Activated CD4-positive, alpha-beta T cell treated with anti-CD3 and anti-CD28 coated beads, Interleukin-2, Interleukin-6, amounts not matched to agents 100 ng/mL and 50 ng/mL, durations not matched to agents 16 hours and 8 hours (primary cell): ENCODE data around the gene CENPX.
"Not testable (repeated sequence)": the region's sequence is repeated elsewhere in the genome, so short reads cannot be mapped to it uniquely, and the experiment has no call there.

Source experiments
- DNase-seq: peaks from one replicate; pipeline ENCODE4 v3.0.0-alpha.2; 2020

CENPX gene

DNA sequence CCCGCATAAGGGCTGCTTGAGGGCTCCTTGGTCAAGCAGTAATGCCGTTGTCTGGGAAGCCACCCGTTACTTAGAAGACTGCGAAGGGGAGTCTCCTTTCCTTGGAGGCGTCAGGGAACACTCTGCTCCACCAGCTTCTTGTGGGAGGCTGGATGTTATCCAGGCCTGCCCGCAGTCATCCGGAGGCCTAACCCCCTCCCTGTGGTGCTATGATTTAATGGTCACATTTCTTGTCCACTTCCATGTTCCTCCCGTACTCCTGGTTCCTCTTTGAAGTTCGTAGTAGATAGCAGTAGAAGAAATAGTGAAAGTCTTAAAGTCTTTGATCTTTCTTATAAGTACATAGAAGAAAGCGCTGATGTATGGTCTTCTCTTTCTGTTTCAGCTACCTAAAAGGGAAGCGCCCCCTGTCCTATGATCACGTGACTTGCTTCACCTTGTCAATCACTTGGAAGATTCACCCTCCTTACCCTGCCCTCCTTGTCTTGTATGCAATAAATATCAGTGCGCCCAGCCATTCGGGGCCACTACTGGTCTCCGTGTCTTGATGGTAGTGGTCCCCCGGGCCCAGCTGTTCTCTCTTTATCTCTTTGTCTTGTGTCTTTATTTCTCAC, 16.2 kb upstream of the CENPX start:
- DNase-seq: not testable (repeated sequence)

DNA sequence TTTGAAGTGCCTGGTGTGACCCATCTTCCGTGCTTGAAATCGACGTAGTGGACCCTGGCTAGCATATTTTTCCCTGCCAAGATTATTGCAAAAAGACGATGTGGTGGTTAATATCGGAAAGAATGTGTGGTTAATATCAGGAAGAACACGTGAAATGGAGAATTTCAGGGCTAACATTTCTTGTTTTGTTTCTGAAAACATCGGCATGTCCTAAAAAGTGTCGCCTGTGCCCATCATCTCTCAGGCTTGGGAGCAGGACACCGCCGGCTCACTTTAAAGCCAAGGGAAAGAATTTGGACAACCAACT, 15.2 kb upstream of the CENPX start:
- no peak for DNase-seq

DNA sequence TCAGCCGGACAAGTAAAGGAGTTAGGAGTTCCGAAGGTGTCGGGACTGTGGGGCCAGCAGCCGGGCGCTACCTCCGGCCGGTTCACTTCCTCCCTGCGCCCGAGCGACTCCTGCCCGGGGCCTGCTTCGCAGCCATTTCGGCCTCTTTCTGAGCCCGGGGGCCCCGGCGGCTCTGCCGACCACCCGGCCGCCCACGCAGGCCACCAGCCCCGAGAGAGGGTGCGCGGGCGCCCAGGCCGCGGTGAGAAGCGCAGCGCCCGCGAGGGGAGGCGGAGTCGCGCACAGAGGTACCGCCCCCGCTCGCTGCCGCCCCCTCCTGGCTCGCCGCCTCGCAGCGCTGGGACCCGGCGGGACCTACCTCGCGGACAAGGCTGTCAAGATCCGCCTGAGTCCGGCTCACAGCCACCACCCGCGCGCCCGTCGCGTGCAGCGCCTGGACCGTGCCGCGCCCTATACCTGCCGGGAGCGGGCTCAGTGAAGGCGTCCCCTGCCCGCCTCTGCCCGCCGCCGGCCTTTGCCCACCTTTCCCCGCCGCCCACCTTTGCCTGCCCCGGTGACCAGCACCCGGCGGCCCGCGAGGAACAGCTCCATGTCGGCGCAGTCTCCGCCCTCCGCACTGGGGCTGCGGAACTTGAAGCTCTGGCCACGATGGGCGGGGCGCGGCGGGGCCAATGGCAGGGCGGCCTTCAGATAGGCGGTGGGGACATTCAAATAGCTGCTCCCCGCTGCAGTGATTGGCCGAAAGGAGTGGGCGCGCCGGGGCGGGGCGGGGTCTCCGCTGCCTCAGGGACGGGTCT, 14.6 kb upstream of the CENPX start, which contains the start of gene DCXR:
Gene DCXR, minus strand, starts transcription at position 606 of the 797 bp plus-strand sequence. Its CDS starts 15 bp downstream, at position 591.
- peak; percentile 97 for DNase-seq

DNA sequence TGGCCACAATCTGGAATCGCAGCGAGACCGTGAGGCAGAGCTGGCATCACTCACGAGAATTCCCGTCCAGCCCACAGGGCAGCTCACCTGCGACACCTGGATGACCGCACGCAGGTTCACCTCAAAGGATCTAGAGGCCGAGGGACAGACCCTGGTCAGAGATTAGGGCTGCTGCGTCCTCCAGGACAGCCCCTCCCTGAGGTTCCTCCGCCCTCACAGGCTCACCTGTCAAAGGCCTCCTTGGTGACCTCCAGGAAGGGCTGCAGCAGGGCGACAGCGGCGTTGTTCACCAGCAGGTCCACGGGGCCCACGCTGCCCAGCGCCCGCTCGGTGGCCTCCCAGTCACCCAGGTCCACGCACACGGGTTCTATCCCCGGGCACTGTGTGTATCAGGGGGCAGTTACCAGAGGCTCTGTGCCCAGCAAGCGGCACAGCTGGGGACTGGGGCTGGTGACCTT, 14.0 kb upstream of the CENPX start:
- DNase-seq: no peak

DNA sequence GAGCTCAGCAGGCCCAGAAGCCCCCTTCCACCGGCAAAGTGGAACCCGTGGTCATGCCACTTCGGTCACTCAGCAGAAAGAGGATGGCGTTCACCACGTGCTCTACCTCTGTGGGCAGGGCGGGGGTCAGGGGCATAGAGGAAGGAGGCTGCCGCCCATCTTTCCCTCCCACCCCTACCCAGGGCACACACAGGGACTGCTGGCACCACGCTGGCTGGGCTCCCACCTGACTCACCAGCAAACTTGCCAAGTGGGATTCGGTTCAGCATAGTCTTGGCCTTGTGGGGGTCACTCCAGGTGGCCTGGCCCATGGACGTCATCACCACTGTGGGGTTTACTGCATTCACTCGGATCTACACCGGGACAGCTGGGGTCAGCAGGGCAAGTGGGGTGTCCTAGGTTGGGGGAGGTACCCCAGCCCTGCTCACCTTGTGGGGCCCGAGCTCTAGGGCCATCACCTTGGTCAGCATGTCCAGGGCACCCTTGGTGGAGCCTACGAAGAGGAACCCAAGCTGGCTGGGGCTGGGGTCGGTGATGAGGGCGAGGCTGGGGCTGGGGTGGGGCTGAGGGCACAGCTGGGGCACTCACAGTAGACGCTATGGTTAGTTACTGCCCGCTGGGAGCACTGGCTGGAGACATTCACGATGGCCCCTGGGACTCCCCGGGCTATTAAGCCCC, 13.4 kb upstream of the CENPX start:
- no peak for DNase-seq

DNA sequence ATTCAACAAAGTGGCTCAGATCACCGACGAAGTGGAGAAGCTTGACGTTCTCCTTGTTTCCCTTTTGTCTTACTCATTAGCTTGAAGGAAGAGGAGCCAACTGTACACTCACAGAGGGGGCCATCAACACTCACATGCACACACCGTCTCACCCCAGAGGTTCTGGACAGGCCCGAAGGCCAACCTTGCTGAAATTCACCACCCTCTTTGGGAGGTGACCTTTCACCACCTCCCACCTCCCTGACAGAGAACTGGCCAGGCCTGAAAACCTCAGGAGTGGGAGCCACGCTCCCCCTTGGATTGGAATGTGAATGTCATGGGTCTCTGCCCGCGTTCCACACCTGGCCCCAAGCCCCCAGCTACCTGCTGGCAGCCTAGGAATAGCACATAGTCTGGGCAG, 12.8 kb upstream of the CENPX start:
- no peak for DNase-seq

DNA sequence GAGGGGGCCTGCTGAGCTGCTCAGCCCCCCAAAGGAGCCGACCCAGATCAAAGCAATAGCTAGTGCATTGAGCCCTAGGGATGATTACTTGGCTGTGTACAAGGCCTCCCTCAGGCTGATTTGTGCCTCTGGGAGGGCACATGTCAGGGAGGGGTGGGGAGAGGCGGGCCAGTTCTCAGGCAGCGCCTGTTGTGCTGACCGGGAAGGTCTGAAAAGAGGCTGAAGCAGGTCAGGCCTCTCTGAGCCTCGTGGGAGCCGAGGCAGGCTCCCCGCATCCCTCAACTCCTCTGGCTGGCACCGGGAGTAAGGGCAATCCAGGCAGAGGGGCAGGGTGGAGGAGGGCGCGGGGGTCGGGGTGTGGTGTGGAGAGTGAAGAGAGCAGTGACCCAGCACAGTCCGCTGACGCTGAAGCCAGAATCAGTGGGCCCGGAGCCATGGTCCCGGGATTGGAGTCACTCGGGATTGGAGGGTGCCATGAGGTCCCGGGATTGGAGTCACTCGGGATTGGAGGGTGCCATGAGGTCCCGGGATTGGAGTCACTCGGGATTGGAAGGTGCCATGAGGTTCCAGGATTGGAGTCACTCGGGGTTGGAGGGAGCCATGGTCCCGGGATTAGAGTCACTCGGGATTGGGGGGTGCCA, 11.8 kb upstream of the CENPX start:
- no peak for DNase-seq

DNA sequence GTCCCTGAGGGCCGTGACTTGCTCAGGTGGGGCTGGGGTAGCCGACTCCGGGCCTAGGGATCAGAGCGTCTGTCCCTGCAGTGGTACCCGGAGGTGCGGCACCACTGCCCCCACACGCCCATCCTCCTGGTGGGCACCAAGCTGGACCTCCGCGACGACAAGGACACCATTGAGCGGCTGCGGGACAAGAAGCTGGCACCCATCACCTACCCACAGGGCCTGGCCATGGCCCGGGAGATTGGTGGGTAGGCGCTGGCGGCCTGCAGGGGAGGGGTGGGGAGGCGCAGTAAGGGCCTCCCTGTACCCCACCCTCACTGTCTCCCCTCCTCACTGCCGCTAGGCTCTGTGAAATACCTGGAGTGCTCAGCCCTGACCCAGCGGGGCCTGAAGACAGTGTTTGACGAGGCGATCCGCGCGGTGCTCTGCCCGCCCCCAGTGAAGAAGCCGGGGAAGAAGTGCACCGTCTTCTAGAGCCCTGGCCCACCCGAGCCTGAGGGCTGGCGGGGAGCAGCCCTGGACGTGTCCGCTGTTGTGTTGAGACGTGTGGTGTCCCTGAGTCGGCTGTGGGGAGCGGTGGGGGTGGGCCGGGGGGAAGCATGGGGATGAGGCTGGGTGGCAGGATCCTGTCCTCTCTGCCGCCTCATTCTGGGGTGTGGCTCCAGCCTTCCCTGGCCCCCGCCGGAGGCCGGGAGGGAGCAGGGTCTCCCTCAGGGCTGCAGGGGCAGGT, 10.8 kb upstream of the CENPX start:
- DNase-seq: no peak

DNA sequence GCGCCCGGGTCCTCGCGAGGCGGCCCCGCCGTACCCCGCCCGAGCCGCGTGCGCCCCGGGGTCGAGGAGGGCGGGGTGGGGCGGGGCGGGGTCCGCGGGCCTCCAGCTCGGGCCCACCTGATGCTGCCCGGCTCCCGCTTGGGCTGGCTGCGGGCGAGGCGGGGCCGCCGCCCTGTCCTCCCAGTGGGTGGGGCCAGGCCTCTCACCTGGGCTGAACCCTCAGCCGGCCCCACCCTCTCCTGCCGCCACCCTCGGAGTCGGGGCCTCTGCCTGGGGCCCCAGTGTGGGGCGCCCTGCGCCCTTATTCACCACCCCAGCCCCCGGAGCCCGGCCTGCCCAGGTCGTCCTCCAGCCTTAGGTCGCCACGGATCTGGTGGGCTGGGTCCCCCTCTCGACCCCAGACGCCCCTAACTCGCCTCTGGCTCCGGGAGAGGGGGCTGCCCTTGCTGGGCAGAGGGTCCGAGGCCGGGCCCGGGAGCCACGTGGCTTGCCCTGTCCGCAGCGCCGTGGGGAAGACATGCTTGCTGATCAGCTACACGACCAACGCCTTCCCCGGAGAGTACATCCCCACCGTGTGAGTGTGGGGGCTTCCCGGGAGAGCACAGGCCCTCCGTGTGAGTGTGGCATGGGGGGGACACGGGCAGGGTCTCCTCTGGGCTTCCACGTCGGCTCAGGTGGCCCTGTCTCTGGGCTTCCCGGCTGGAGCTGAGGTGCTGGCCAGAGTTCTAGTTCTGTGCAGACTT, 9.4 kb upstream of the CENPX start:
- DNase-seq: peak; percentile 60

DNA sequence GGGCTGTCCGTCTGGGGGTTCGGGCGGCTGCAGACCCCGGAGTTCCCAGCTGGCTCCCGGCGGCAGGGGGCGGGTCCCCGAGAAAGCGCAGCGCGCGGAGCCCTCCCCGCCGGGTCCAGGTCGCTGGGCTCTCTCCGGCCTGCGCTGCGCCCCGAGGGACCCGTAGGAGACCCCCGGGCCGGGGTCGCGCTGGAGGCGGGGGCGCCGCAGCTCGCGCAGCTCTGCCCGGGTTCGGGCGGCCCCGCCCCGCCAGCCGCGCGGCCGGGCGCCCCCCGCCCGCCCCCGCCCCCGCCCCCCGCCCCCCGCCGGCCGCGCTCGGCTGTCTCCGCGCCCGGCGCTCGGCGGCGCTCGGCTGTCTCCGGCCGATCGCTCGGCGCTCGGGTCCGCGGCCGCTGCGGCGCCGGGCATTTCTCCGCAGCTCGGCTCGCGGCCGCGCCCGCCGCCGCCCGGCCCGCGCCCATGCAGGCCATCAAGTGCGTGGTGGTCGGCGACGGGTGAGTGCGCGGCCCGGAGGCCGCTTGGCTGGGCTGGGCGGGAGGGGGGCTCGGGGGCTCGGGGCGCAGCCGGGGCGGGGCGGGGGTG, 8.7 kb upstream of the CENPX start, which contains the start of gene RAC3:
Gene RAC3, plus strand, starts transcription at position 376 of the 582 bp plus-strand sequence. Its CDS starts 84 bp downstream, at position 460.
- DNase-seq: no peak

DNA sequence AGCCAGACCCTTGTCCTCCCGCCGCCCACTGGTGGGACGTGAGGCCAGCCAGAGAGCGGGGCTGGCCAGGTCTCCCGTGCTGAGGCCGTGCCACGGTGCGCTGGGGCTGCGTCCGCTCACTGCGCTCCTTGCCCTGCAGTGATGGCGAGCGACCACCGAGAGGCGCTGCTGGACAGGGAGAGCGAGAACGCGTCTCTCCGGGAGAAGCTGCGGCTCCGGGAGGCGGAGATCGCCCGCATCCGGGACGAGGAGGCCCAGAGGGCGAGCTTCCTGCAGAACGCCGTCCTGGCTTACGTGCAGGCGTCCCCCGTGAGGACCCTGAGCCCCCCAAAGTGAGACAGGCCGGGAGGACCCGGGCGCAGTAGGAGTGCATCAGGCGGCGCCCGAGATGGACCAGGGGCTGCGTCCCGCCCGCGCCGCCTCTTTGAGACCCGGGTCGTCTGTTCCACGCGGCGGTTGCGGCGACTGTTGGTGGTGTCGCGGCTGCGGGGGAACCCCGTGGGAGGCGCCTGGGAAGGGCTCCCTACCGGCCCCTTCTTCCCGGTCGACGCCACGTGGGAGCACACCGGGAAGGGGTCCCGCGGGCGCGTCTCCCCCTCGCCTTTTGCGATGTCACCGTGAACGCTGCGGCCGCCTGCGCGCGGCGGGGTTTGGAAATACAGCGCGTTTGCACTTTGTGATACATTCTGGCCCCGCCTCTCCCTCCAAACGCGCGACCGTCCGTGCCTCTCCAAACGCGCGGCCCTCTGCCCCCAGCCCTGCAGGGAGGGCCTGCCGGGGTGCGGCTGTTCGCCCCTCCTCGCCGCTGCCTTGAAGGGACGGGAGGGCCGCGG, 8.0 kb upstream of the CENPX start:
- peak; percentile 90 for DNase-seq

DNA sequence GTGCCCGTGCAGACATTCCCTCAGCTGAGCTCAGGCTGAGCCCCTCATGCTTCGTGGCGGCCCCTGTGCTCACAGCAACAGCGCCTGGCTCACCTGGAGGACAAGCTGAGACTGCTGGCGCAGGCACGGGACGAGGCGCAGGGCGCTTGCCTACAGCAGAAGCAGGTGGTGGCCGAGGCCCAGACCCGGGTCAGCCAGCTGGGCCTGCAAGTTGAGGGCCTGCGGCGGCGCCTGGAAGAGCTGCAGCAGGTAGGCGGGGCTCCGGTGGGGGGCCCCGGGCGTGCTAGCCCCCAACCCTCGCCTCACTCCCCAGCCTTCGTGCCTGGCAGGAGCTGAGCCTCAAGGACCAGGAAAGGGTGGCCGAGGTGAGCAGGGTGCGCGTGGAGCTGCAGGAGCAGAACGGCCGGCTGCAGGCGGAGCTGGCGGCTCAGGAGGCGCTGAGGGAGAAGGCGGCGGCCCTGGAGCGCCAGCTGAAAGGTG, 7.4 kb upstream of the CENPX start:
- no peak for DNase-seq

DNA sequence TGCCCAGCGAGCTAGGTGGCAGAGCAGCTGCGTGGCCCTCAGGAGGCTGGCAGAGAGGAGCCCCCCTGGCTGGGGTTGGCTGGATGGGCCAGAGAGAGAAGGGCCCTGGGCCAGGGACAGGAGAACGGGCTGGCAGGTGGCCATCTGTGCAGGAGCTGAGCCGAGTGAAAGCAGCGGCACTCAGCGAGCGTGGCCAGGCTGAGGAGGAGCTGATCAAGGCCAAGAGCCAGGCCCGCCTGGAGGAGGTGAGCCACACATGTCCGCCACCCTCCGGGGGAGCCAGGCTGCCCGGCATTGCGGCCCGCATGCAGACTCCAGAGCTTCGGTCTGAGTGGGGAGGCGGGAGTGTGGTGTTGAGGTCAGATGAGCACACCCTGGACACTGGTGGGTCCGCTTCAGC, 6.7 kb upstream of the CENPX start:
- no peak for DNase-seq

DNA sequence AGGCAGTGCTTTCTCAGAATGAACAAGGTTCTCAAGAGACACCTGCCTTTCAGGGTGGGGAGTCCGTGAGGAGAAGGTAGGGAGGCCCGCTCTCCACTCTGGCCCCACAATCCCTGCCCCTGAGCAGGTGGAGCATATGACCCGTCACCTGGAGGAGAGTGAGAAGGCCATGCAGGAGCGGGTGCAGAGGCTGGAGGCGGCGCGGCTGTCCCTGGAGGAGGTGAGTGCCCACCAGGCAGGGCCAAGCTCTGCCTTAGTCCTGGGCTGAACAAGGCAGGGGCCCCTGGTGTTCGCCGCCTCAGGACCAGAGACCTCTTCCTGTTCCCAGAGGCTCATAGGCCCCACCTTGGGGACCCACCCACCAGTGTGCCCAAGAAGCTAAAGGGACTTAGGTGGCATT, 6.3 kb upstream of the CENPX start:
- DNase-seq: no peak

DNA sequence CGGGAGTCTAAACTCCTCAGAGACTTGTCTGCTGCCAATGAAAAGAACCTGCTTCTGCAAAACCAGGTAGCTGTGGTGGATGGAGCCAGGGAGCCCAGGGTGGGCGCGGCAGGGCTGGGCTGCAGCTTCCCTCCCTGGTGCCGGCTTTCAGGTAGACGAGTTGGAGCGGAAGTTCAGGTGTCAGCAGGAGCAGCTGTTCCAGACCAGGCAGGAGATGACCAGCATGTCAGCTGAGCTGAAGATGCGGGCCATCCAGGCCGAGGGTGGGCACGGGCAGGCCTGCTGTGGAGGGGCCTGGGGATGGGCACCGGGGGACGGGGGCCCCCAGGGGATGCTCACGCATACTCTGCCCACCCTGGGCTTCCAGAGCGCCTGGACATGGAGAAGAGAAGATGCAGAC, 5.6 kb upstream of the CENPX start:
- DNase-seq: no peak

DNA sequence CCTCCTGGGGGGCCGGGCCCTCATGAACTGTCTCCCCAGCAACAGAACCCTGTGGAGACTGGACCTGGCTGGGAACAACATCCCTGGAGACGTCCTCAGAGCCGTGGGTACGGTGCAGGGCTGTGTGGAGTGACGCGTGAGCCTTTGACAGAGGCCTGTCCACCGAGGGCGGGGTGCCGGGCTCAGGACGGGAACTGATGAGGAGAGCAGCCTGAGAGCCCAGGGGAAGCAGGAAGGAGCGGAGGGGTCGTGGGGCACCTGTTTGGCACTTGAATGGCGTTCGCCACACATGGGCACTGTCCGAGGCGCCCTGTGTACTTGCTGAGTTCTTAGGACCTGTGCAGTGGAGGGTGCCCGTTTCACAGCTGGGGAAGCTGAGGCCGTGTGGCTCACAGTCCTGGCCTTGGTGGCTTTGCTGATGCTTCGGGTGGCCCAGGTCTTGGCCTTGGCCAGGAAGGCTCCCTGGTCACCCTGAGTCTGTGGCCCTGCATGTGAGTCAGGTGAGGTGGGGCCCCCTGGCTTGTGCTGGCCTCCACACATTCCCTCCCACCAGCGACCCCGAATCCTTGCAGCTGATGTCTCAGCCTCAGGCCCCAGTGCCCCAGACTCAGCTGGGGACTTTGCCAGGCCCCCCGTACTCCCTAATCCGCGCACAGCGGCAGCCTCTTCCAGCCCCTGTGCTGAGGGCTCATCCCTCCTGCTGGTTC, 2.9 kb upstream of the CENPX start:
- DNase-seq: no peak

DNA sequence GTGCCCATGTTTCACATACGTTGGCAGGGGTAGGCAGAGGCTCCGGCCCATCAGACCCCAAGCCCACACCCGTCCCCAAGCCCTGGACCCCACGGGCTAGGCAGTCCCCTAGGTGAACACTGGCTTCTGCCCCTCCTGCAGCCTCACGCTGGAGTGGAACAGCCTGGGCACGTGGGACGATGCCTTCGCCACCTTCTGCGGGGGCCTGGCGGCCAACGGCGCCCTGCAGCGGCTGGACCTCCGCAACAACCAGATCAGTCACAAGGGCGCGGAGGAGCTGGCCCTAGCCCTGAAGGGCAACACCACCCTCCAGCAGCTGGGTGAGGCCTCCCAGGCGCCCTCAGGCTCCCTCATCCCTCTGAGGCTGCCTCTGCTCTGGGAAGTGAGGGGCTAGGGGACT, 2.2 kb upstream of the CENPX start:
- DNase-seq: no peak

DNA sequence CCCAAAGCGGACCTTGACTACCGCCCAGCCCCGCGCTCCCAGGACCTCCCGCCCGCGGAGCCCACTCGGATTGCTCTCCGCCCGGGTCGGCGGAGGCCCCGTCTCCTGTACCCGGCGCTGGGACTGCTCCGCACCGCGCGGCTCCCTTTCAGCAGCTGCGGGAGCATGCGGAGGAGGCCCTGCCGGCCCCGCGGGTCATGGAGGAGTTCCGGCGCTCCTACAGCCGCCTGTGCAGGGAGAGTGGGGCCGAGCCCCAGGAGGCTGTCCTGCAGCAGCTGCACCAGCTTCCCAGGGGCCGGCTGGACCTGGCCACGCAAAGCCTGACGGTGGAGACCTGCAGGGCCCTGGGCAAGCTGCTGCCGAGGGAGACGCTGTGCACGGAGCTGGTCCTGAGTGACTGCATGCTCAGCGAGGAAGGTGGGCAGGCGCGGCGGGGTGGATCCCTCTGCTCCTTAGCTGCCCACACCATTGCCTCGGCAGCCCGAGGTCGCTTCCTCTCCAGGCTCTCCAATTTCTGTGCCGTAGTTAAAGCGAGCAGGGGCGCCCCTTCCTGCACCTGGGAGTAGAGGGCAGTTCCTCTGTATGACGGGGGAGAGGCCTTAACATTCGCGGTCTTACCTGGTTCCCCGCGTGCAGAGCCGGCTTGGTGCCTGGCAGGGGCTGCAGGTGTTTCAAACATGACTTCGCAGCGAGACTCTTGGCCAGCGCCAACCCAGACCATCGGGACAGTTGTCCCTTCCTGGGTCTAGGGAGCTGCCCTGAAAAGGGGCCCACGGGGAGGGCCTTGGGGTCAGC, 966 bp upstream of the CENPX start:
- peak; percentile 35 for DNase-seq

DNA sequence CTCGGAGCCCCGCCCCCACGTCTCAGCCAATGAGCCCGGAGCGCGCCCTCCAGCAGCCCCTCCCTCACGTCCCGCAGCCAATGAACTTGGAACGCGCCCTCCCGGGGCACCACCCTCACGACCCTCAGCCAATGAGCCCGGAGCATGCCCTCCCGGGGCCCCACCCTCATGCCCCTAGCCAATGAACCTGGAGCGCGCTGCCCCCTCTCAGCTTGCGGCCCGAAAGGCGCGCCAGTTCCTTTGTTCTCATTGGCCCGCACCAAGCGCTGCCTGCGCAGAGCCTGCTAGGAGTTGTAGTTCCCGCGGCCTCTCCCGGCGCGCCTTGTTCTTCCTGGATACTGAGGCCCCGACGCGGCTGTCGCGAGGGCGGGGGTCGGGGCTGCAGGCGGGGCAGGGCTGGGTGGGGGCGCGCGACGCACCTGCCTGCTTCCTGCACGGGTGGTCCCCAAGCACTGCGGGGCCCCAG, 336 bp upstream of the CENPX start, which contains the start of gene LRRC45:
Gene LRRC45, plus strand, starts transcription at position 325 of the 466 bp plus-strand sequence. CDS start 339 bp downstream, outside the sequence.
- DNase-seq: peak; percentile 100
